Mammary epithelial cell (primary cell): Measurements from ENCODE around the gene INO80.

ENCODE experiments used
- CTCF ChIP-seq, 2 donors: IDR thresholded peaks in 1 of 2; conservative IDR thresholded peaks in 1 of 2; 2 replicates each; pipeline ENCODE4 v1.5.1; 2011 to 2012; ENCODE audit warnings: inconsistent platforms in 2 of 2, low read length in 2 of 2, mild to moderate bottlenecking in 2 of 2, control low read depth in 1 of 2, low read depth in 1 of 2; ENCODE audit not compliant: insufficient read depth in 1 of 2; ENCODE audit errors: extremely low read depth in 1 of 2
- EZH2 ChIP-seq: IDR thresholded peaks from 2 replicates; pipeline ENCODE4 v1.6.1; 2012; ENCODE audit warnings: low read length, inconsistent platforms, borderline replicate concordance

- TF ChIP-seq CTCF (conservative IDR thresholded peaks at IDR 0.05 in 1 of 2, IDR thresholded peaks at IDR 0.05 in 1 of 2; ENCODE audit: extremely low read depth in 1 of 2, insufficient read depth in 1 of 2, low read depth in 1 of 2, low read length in 2 of 2), result no peak
- no peak for TF ChIP-seq EZH2
Observed at GRCh38 chr15:40943764-40944365, 172.2 kb downstream of the INO80 start.
